Inflammatory macrophage treated with lipopolysaccharide for 4 hours (primary cell): ENCODE measurements around the gene CEPT1.

ENCODE experiments used
- DNase-seq: peaks from one replicate; pipeline ENCODE4 v3.0.0-alpha.2; 2020

The CEPT1 gene

GRCh38 chr1:111147948-111148347, 7.9 kb downstream of the CEPT1 start:
- no peak for DNase-seq

DNA sequence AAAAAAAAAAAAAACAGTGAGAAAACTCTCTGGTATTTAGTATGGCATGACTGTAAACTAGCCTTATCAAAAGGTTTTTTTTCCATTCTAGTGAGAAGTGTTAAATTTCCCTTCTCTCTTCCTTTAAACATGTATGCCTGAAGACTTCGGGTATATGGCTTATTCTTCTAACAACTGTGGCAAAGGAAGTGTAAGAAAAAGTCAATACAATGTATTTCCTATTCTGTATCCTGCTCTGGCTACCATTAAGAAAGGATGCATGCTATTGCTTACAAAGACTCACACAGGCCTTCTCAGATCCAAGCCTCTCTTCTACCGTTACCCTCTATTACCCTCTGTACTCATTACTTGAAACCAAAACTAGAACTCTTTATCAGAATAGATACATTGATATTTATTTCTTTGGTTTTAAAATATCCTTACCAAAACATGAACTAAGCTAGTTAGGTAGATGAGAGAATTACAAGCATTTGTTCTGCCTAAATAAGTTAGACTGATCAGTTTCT, 8.4 kb downstream of the CEPT1 start:
- DNase-seq = no peak

GRCh38 chr1:111151838-111152237, 11.8 kb downstream of the CEPT1 start:
- no peak for DNase-seq

GRCh38 chr1:111154021-111154999, 14.3 kb downstream of the CEPT1 start:
- DNase-seq = no peak

- DNase-seq = no peak
Measured at GRCh38 chr1:111157431-111157830, 17.4 kb downstream of the CEPT1 start.

DNA sequence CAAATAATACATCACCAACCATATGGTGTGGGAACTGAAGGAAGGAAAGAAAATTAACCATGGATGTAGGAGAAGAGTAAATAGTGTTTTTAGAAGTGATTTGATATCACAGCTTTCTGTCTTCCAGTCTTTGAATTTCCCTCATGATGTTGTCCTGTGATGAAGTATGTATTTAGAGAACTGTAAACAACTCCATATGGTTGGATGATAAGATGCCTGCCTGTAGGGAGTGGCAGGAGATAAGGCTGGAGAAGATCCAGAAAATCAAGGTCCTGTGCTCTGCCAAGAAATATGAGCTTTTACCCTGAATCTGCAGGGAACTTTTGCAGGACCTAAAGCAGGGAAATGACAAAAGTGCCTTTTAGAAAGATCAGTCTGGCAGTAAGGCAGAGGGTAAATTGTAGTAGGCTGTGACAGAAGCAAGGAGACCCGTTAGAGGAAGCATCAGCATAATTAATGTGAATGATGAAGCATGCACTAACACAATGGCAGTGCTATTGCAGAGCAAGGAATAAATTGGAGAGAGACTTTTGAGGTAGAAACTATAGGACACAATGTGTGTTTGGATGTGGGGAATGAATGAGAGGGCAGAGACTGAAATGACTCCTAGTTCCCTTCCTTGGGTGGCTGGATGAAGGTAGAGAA, 21.9 kb downstream of the CEPT1 start:
- no peak for DNase-seq

GRCh38 chr1:111162488-111162880, 22.5 kb downstream of the CEPT1 start:
- no peak for DNase-seq

DNA sequence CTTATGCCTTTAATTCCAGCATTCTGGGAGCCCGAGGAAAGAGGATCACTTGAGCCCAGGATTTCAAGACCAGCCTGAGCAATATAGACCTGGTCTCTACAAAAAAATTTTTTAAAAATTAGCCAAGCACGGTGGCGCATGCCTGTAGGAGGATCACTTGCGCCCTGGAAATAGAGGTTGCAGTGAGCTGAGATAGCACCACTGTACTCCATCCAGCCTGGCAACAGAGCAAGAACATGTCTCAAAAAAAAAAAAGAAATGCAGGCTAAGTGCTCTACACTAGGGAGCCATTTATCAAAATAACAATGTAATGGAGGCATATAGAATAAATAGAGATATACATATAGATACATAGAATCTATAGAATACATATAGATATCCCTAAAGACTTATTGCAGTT, 23.3 kb downstream of the CEPT1 start:
- DNase-seq = no peak

- DNase-seq = no peak
Measured at GRCh38 chr1:111164151-111164550, 24.1 kb downstream of the CEPT1 start.

DNA sequence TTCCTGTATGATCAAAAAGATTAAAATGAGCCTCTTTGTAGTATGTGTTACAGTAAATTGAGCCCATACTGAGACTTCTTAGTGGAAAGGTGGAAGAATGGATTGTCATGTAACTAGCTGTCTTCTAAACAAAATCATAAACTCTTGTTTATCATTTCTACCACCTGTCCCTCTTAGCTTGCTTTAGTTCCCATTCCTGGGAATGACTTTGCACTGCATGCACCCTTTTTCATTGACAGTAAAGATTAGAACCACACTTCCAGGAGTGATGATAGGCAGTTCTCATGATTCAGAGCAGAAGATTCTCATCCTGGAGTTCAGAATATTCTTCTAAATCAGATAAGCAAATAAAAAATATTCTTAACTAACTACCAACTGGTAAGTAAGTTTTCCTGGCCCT, 32.4 kb downstream of the CEPT1 start:
- no peak for DNase-seq

DNA sequence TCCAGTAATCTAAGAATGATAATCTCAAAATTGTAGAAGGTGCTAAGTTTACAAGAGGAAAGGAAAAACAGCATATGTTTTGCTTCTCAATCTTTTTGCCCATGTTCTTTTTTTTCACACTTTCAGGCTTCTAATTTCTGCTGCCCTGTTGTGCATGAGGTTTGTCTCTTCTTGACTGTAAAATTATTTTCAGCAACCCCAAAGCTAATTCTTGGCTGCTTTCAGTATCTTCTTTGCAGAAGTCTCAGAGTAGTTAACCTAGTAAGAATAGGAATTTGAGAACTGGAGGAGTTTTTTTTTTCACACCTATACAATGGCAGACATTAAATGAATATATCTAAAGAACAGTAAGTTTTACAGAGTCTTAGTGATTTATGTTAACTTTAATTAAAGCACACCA, 34.0 kb downstream of the CEPT1 start:
- no peak for DNase-seq

DNA sequence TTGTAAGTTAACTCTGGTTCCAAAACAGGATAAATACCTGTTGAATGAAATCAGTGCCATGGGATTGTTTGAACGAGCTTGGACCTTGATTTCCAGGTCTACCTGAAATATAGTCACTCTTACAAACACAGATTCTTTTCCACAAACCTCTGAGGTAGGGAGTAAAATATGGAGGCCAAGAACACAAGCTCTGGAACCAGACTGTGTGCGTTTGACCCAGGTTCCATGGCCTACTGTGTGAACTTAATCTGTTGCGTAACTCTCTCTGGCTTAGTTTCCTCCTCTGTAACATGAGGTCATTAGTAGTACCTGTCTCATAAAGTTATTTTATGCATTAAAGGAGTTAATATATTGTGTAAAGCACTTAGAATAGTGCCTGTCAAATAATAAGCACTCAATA, 35.3 kb downstream of the CEPT1 start:
- no peak for DNase-seq

GRCh38 chr1:111176678-111177077, 36.7 kb downstream of the CEPT1 start:
- DNase-seq = no peak

GRCh38 chr1:111179968-111180533, 40.0 kb downstream of the CEPT1 start:
- DNase-seq = no peak

GRCh38 chr1:111182052-111182451, 42.0 kb downstream of the CEPT1 start:
- DNase-seq = no peak

DNA sequence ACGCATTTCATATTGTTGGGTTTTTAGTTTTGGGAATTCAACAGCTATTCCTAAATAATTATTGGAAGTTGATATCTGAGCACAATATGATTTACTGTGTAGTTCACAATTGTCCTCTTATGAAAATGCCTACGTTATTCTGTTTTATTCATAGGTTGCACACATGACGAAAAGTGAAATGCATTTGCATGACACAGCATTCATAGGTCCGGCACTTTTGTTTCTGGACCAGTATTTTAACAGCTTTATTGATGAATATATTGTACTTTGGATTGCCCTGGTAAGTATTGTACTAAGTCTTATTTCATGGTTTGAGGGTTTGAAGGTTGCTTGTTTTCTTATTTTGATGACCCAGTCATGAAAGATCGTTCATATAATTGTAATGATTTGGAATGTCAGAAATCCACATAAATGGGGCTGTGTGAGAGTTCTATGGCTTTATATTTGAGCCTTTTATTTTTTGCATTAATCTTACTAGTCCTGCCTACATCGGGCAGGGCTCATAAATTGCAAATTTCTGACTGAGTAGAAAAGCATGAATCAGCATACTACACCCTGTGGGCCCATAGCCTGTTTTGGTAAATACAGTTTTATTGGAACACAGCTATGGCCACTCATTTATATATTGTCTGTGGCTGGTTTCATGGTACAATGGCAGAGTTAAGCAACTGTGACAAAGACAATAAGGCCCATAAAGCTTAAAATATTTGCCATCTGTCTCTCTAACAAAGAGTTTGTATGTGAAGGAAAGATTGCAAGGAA, 43.5 kb downstream of the CEPT1 start:
- DNase-seq = no peak

DNA sequence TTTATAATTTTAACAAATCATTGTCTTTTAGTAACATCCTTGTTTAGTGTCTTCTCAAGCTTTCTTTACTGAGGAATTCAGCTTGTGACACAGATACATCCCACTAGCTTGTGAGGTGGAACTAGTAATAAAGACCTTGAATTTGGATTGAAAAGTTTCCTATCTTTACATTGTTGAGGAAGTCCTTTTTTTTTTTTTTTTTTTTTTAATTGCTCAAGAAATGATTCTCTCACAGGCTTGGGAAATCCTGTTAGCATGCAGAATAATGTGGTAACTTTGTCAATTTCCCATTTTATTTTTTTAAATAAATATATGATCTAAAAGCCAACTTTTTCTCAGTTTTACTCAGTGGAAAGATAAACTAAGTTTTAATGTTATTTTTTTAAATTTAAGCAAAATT, 44.6 kb downstream of the CEPT1 start:
- peak; percentile 81 for DNase-seq

DNA sequence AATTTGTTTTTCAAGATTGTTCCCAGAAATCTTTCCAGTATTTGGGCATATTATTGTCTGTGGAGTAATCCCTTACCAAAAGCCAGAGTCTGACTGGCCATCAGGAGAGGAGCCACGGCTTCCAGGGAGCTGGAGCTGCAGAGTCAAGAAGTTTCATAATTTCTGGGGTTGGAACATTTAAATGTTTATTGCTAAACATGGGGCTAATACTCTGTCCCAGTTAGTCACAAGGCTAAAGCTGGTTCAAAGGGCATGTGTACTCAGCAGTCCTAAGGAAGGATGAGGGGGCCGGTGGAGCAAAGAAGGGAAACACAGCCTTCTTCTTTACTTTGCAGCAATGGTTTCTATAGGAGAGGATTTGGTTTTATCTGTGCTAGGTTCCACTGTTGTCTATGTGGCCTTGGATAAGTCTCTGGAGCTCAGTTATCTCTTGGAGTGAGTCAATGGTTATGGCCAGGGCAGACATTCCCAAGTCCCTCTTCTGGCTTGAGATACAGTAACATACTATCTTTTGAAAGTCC, 51.0 kb downstream of the CEPT1 start:
- peak; percentile 94 for DNase-seq

- no peak for DNase-seq
Measured at GRCh38 chr1:111191496-111191895, 51.5 kb downstream of the CEPT1 start.

GRCh38 chr1:111192074-111192473, 52.1 kb downstream of the CEPT1 start:
- no peak for DNase-seq

DNA sequence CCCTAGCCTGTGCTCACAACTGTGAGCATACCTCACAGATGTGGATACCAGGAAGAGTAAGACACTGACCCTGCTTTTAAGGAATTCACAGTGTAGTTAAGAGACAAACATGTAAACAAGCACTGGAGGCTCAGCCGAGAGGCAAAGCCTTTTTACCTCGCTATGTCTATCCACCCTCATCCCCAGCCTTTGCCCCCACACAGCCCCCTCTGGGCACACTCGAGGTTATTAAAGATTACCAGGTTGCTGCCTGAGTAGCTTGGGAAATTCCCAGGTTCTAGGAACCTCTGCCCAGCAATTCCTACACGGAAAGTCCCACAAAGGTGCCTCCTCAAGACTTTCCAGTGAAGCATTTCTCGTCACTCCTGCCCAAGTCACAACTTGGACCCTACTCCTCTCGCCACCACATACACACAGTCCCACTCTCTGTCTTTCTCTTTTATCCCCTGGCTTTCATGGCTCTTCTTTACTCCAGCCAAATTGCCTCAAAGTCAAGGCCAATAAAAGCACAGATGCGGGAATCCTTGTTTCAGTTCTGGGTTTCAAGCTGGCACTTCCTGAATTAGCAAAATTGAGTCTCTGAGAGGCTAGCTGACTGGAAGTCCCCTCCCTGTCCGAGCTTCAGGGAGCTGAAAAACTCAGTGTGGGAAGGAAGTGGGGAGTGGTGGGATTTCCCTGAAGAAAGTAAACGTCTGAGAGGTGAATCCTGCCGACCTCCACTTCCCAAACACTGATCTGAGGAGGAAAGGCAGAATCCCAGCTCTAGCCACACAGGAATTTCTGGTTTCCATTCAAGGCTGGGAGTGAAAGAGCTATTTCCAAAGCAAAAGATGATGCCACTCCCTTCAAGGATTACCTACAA, 52.9 kb downstream of the CEPT1 start:
- peak; percentile 90 for DNase-seq
